IMR-90 (cell line): ENCODE measurements around the gene SYNGR1.

ENCODE experiments used
- CTCF ChIP-seq: conservative IDR thresholded peaks from 2 replicates; pipeline ENCODE4 v1.5.1; 2012; ENCODE audit warnings: mild to moderate bottlenecking, low read depth, low read length, improper control_type of control experiment
- MAFK ChIP-seq: IDR thresholded peaks from 2 replicates; pipeline ENCODE4 v1.6.1; 2012; ENCODE audit warnings: low read depth, low read length, improper control_type of control experiment
- POLR2A ChIP-seq: IDR thresholded peaks from 2 replicates; pipeline ENCODE4 v1.6.1; 2012; ENCODE audit warnings: mild to moderate bottlenecking, low read depth, low read length
- SMC3 ChIP-seq: fragments of 150-350 bp; IDR thresholded peaks from 2 replicates; pipeline ENCODE4 v1.6.1; 2016; ENCODE audit warnings: low read depth, mild to moderate bottlenecking, antibody characterized with exemption, low read length, moderate library complexity

- TF ChIP-seq CTCF = no peak
- TF ChIP-seq POLR2A = no peak
- TF ChIP-seq MAFK = no peak
- TF ChIP-seq SMC3 = no peak
Observed at GRCh38 chr22:39317084-39317774, 32.6 kb upstream of the SYNGR1 start.
